ENCODE measurements around the gene EXOC6B. TPM values are rescaled to one million over a fixed set of nuclear protein-coding genes. Genes with fewer than 3 reads are reported as not detected.

The EXOC6B gene
- total RNA-seq, 3 donors from 2014 or later: 32.2 to 49.2 (median 37.0) TPM

- Histone ChIP-seq H3K9me3 (no peaks in the 10 kb centered on the region), H3K36me3 (no peaks in the 10 kb centered on the region), H3K27me3 (no peaks in the 10 kb centered on the region), H3K4me3 (peak overlapping the region in 1 of 3 donors; percentile 7), H3K4me1 (peaks cover 0 to under 1% of the 10 kb centered on the region in 2 donors), H3K27ac (no peak overlapping the region)
- TF ChIP-seq CTCF (IDR thresholded peaks at IDR 0.05) (peak; percentile 57 to 63 (median 61)), POLR2A (IDR thresholded peaks at IDR 0.05) (no peak)
- intact Hi-C loops (cut with DNase I; ENCODE audit: low total_unique reads): loop anchor here (10.0 kb wide), 1 partner anchor 583 kb away; no protein-coding TSS in a partner anchor
- peak in 1 of 2 donors; percentile 61 for DNase-seq (ENCODE audit: low spot score in 2 of 2)
These were observed 688.3 kb downstream of the EXOC6B start for GRCh38 chr2:72137498-72138010.

DNA sequence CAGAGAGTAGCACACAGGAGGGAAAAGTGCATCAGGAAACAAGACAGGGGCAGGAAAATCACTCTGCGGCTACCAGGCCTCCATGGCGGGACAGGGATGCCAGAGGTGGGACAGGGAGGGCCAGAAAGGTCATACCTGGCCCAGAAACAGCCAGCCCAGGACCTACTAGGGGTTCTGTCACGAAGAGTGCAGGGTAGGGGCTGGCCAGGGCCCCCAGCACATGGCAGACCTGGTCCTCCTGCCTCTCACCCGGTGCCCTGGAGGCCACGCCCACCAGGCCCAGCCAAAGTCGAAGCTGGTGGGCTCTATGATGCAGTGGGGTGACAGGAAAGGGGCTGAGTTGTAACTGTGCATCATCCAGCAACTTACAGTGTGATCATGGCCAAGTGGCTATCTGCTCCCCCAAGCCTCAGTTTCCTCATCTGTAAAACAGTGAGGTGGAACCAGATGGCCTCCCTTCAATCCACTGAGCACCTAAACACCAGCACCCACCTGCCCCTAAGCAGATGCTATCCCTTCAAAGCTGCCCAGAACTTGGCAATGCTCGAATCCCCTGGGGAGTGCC, 688.8 kb downstream of the EXOC6B start:
- intact Hi-C loops (cut with DNase I; ENCODE audit: low total_unique reads): loop anchor here (10.0 kb wide), 1 partner anchor 582 kb away; no protein-coding TSS in a partner anchor
- H3K36me3 ChIP-seq: no peaks in the 10 kb centered on the region
- TF ChIP-seq POLR2AphosphoS5 (IDR thresholded peaks at IDR 0.05): no peak
- no peak for TF ChIP-seq POLR2A (IDR thresholded peaks at IDR 0.05)
- no peak for TF ChIP-seq CTCF (IDR thresholded peaks at IDR 0.05)
- DNase-seq (ENCODE audit: low spot score in 2 of 2): peak in 1 of 2 donors; percentile 37
- no peak overlapping the region for H3K27ac ChIP-seq
- no peaks in the 10 kb centered on the region for H3K9me3 ChIP-seq
- H3K27me3 ChIP-seq: no peaks in the 10 kb centered on the region
- no peaks in the 10 kb centered on the region for H3K4me1 ChIP-seq
- no peak overlapping the region for H3K4me3 ChIP-seq

GRCh38 chr2:72136331-72136730, 689.5 kb downstream of the EXOC6B start:
- no peak for DNase-seq (ENCODE audit: low spot score in 2 of 2)
- Histone ChIP-seq H3K9me3 (no peaks in the 10 kb centered on the region), H3K4me3 (no peak overlapping the region), H3K4me1 (no peaks in the 10 kb centered on the region), H3K27ac (no peak overlapping the region), H3K36me3 (no peaks in the 10 kb centered on the region), H3K27me3 (no peaks in the 10 kb centered on the region)
- intact Hi-C loops (cut with DNase I; ENCODE audit: low total_unique reads): loop anchor here (10.0 kb wide), 1 partner anchor 582 kb away; no protein-coding TSS in a partner anchor
- TF ChIP-seq POLR2A (IDR thresholded peaks at IDR 0.05) (no peak), CTCF (IDR thresholded peaks at IDR 0.05) (no peak), POLR2AphosphoS5 (IDR thresholded peaks at IDR 0.05) (no peak)

DNA sequence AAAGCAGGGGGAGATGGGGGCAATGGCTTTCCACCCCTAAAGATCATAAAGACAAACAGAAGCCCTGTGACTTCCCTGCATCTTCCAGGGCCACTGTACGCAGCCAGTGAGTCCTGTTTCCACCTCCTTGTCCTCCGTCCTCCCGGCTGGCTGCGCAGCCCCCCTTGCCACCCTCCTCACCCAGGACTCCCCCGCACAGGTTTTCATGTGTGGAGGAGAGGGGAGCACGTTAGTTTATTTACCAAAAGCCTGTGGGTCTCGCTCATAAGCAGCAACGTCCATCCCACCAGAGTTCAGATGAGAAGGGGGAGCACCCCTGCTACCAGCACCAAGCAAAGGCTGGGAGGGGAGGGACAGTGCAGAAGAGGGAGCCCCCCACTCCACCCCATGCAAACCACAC, 689.9 kb downstream of the EXOC6B start:
- no peak overlapping the region for H3K4me3 ChIP-seq
- no peaks in the 10 kb centered on the region for H3K27me3 ChIP-seq
- intact Hi-C loops (cut with DNase I; ENCODE audit: low total_unique reads): loop anchor here (10.0 kb wide), 1 partner anchor 581 kb away; no protein-coding TSS in a partner anchor
- TF ChIP-seq POLR2A (IDR thresholded peaks at IDR 0.05) (no peak), CTCF (IDR thresholded peaks at IDR 0.05) (no peak), POLR2AphosphoS5 (IDR thresholded peaks at IDR 0.05) (no peak)
- H3K9me3 ChIP-seq: no peaks in the 10 kb centered on the region
- no peaks in the 10 kb centered on the region for H3K4me1 ChIP-seq
- no peak overlapping the region for H3K27ac ChIP-seq
- no peaks in the 10 kb centered on the region for H3K36me3 ChIP-seq
- no peak for DNase-seq (ENCODE audit: low spot score in 2 of 2)

DNA sequence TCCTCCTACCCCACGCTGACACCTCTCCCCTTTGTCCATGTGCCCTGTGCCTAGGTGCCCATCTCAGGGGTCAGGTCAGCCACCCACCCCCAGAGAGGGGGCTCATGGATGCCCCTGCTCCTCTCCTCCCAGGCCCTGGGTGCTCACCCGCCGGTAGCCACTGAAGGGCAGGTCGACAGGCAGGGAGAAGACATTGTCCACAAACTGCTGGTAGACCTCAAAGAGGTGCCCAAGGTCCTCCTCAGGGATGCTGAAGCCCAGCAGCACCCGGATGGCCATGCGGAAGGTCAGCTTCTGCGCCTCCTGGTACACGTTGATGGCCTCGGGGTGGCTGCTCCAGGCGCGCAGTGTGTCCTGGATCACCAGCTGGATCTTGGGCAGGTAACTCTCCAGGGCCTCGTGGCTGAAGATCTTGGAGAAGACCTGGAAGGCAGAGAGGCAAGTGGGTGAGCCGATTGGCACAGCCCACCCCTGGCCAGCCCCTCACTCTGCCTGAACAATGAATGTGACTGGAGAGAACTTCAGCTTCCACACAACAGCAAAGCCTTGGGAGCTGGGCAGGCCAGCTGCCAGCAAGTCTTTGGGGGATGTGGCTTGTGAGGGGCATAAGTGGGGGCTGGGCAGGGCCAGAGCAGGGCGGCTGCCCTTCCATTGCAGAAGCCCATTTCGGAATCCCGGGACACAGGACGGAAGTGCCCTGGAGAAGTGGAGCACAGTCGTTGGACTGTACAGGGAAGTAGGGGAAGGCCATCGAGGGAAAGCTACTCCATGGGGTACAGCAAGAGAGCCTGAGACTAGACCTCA, 690.6 kb downstream of the EXOC6B start:
- TF ChIP-seq CTCF (IDR thresholded peaks at IDR 0.05) (no peak), POLR2AphosphoS5 (IDR thresholded peaks at IDR 0.05) (no peak), POLR2A (IDR thresholded peaks at IDR 0.05) (no peak)
- Histone ChIP-seq H3K27me3 (no peaks in the 10 kb centered on the region), H3K27ac (no peak overlapping the region), H3K36me3 (no peaks in the 10 kb centered on the region), H3K4me3 (no peak overlapping the region), H3K9me3 (no peaks in the 10 kb centered on the region), H3K4me1 (no peaks in the 10 kb centered on the region)
- no peak for DNase-seq (ENCODE audit: low spot score in 2 of 2)
- intact Hi-C loops (cut with DNase I; ENCODE audit: low total_unique reads): loop anchor here (10.0 kb wide), 1 partner anchor 580 kb away; no protein-coding TSS in a partner anchor
